Pons (tissue), 1 donor: ENCODE data around the gene INPP4B.
A peak's percentile ranks its signal among the peaks of the same experiment; 100 is the strongest.
"Not testable (repeated sequence)": the region's sequence is repeated elsewhere in the genome, so short reads cannot be mapped to it uniquely, and the experiment has no call there.

Source experiments
- DNase-seq: peaks from one replicate; pipeline ENCODE4 v3.0.0-alpha.2; 2016; ENCODE audit warnings: low spot score

Gene INPP4B

DNA sequence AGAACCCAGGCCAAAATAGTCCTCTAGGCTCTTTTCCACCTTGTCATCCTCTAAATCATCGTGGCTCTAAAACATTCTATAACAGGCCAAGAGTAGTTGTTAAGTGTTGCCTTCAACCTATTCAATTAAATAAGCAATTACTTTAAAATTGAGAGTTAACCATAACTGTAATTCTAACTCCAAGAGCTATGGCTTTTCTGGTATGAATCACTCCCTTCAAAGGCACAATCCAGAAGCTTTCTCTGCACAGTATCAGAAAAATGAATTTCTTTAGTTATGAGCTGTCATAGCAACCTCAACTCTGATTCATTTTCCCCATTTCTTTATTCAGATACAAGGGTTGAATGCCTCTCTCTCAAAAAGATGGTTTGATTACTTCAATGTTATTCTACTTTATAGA lies 21.7 kb downstream of the INPP4B start:
- no peak for DNase-seq

DNA sequence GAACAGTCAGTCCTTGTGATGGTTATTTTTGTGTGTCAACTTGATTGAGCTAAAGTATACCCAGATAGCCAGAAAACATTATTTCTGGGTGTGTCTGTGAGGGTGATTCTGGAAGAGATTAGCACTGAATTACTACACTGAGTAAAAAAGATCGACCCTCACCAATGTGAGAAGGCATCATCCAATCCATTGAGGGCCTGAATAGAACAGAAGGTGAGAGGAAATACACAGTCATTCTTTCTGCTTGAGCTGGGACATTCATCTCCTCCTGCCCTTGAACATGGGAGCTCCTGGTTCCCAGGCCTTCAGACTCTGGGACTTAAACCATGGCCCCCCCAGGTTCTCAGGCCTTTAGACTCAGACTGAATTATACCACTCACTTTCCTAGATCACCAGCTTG lies 22.3 kb downstream of the INPP4B start:
- DNase-seq, result no peak

DNA sequence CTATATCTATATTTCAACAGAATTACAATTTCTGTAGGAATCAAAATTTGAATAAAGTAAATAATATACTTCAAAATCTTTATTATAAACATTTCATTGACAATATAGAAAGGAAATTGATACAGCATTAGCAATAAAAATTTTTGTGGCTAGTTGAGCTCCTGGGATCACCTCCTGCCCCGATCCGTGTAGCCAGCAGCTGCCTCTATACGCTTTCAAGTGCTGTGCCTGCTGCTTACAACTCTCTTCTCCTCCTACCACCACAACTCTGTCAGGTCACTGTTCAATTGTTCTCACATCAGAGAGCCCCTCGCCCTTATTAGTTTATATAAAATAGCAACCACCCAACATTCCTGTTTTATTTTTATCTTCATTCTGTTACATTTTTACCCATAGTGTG lies 27.6 kb downstream of the INPP4B start:
- no peak for DNase-seq

DNA sequence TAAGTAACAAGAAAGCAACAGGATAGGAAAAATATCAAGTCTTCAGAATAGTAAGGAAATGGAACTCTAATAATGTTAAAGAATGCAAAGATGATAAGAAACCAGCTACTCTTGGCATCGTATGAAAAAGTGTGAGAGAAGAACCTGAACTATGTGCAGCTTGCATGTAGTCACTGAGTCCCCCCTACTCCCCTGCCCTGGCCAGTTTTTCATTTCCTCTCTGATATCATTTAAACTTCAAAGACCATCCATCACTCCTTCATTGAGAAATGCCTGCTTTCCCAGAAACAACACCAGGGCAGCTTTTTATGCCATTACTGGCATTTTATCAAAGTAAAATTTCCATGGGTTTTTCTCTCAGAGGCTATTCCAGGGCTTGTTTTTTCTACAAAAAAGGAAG lies 28.1 kb downstream of the INPP4B start:
- no peak for DNase-seq

DNA sequence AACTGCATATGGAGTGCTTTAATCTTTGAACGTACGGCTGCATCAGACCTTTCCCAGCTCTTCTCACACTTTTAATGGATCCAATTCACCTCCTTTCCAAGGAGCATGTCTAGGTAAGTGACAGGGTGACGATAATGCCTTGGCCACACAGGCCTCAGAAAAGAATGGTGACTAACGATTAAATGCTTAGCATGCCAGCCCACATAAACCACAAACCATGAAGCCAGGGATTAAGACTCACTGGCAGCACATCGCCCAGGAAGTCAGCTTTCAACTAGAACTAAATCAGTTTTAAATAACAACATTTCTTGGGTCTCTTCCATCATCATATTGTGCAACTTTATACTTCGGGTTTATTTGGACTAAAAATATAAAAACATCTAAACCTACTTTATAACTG lies 28.7 kb downstream of the INPP4B start:
- DNase-seq, result no peak

DNA sequence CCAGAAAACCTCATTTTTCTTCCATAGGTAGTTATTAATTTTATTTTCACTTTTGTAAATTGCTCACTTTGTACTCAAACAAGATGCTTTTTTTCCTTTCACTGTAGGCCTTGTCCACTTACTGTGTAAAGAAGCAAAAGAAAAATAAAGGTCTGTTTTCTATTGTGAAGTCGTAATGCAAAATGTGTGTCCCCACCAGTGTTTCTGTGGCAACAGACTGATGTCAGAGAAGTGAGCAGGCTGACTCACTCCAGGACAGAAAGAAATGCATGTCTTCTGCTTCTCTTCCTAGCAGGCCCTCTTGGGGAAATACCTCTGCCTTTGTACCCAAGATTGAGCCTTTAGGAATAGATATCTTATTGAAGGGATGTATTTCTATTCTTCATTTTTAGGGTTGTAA lies 30.3 kb downstream of the INPP4B start:
- DNase-seq, result no peak

DNA sequence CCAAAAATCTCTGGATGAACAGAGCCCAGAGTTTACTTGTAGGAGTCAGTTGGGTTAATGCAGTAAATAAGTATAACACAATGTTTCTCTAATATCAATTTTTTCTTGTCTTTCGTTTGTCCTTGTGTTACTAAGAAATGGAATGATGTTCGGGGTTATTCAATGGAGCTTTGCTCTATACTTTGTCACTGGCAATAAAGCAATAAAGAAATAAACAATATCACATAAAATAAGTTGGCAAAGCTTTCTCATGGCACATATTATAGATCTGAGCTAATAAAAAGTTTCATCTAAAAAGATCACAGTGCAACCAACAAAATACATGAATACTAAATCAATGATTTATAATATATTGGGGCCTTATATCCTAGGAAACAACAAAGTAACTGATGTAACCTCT lies 32.7 kb downstream of the INPP4B start:
- DNase-seq, result no peak

DNA sequence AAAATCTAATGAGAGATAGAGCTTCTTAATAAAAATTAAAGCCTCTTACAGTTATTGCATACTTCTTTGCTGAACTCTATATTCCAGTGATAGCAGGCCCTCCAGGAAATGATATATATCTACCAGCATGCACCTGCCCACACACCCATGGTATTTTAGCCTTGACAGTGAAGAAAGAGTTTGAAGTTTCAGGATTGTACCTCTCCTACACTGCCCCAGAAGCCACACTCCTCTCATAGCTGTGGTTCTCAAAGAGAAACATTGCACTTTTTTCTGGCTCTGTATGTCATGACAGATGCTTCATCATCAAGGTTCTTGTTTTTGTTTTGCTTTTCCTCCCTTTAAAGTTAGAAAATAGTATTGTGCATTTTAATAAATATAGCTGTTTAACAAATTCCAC lies 34.0 kb downstream of the INPP4B start:
- no peak for DNase-seq

DNA sequence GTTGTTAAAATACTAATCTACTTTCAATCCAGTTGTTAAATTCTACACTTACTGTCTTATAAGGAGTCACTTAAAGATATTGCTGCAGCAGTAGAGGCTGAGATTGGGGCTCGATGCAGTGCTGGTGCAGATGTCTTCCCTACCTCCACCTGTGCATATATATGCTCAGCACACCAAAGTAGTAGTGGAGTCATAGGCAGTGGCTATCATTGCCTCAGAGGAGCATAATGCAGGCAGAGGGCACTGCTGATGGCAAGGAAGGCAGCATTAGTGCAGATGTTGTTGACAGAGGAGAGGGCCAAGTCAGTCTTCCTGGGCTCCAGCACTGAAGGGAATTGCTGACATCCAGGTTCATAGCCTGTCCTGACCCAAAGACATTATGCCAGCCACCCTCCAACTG lies 35.1 kb downstream of the INPP4B start:
- no peak for DNase-seq

DNA sequence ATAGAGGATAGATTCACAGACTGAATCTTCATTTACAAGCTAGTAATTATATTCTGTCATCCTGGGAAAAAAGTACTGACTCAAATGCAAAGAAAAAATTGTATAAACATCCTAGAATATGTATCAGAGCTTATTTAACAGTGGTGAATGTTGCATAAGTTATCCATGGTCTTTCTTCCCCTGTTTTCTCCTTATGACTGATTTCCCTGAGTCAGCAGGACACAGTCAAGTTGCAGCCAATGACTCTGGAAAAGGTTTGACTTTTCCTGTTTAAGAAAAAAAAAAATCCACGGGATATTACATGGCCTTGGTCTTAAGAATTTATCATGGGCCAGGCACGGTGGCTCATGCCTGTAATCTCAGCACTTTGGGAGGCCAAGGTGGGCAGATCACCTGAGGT lies 36.5 kb downstream of the INPP4B start:
- DNase-seq, result no peak

DNA sequence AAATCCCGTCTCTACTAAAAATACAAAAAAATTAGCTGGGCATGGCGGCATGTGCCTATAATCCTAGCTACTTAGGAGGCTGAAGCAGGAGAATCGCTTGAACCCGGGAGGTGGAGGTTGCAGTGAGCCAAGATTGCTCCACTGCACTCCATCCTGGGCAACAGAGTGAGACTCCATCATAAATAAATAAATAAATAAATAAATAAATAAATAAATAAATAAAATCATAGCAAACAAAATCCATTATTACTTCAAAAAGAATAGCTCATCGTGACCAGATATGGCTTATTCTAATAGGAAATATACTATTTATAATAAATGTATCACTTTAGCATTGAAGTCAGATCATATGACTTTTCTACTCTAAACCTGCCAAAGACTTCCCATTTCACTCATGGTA lies 42.2 kb downstream of the INPP4B start:
- DNase-seq, result not testable (repeated sequence)

DNA sequence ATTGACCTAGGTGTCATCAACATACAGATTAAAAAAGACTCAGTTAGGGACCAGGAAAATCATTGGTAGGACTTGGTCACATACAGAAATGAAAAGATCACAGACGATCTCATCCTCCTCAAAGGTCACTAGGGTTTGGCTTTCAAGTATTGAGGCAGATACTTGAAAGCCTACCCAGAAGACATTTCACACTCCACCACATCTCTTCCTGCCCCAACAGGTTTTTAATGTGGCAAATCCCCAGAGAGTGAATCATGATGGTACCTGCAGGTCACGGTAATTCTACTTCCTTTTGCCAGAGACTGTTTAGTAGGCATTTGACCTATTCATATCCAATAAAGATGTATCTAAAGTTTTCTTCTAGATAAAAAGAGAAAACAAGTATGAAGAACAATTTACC lies 44.1 kb downstream of the INPP4B start:
- DNase-seq, result no peak

DNA sequence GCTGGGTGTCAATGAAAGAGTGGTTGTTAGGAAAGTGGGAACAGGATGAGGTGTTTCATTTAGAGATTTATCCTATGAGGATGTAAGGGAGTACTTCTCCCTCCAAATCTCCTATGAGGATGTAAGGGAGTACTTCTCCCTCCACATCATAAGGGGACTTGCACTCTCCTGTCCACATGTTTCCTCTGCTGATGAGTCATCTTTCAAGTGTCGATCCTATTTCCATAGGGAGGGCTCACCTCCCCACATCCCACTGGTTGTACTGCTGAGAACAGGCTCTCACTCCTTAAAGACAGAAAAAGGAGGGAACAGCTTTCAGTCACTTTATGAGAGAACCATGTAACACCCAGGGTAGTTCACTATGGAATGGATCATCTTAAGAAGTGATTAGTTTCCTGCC lies 65.0 kb downstream of the INPP4B start:
- DNase-seq, result no peak

DNA sequence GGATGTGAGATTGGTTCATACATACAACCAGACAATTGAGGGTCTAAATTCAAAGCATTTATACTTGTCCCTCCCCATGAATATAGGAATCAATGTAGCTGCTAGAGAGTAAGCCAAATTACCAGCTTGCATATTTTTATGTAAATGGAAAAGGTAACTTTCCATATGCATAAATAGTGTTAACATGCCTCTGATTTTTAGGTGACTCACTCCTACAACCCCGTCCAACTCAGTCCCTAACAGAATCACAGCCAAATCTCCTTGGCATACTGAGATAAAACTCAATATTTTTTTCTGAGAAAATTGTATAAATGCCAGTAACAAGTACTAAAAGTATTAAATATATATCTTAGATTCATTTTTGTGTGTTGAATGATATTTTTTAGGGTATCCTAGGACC lies 67.2 kb downstream of the INPP4B start:
- no peak for DNase-seq

DNA sequence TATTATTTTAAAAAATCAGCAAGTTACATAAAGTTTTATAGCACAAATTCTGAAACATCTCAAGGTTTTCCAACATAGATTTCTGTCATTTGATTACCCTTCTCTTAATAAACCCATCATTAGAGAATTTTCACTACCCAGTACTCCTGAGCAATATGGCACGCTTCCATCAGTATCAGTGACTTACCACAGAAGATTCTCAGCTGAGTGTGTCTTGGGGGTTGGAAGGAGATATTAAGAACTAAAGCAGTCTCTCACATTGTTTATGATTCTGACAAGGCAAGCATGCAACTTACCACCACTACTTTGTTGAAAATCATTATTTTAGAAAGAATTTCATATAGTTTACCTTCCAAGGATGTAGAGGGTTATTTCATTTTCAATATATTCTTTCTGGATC lies 67.7 kb downstream of the INPP4B start:
- no peak for DNase-seq

DNA sequence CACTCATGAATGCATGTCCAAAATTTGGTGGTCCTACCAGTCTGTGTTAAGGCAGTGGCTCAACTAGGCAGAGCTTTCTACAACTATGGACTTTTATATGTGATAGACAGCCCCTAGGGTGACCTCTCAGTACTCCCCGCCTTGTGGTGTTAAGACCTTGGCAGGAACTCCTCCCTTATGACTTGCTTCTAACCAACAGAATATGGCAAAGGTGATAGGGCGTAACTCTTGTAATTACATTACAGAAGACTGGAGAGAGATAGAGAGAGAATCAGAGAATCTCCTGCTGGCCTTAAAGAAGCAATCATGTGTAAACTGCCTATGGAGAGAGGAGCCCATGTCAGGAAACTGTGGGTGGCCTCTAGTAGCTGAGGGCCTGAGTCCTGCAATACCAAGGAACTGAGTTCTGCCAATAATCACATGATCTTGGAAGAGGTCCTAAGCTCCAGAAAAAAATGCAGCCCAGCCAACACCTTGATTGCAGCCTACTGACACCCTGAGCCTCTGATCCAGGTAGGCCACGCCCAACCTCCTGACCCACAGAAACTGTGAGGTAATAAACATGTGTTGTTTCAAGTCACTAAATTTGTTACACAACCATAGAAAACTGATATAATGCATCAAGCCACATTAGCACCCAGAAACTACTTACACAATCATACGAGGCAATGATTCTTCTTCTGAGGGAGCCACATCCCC lies 68.9 kb downstream of the INPP4B start:
- DNase-seq, result no peak

DNA sequence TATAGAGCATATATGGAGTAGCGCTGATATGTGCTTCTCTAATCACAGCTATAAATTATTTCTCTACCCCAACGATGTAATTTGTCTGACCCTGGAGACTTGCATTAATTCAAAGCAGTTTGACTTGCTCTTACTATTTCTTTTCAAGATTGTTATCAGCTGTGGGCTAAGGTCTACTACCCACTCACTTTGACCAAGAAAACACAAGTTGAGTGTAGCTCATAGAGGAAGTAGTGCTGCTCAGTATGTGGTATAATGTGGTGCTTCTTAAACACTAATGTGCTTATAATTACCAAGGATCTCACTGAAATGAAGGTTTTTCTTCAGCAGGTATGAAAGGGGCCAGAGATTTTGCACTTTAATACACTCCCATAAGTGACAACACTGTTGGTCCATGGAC lies 70.1 kb downstream of the INPP4B start:
- DNase-seq, result no peak

DNA sequence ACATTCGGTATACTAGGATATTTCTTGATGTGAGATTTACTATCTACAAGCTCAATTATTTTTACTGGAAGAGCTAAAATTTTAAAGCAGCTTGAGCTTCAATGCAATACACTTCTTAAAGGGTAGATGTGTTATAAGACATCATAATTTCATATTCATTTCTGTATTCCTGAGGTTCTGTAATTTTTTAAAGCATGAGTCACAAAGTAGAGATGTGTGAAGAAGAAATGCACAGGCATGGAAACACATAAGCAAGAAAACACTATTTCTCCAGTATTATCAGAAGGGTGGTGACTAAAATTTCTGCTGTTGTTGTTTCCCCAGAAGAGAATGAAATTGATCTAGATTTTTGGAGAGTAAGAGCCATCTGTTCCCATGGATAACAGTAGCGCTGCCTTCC lies 72.6 kb downstream of the INPP4B start:
- DNase-seq, result no peak

DNA sequence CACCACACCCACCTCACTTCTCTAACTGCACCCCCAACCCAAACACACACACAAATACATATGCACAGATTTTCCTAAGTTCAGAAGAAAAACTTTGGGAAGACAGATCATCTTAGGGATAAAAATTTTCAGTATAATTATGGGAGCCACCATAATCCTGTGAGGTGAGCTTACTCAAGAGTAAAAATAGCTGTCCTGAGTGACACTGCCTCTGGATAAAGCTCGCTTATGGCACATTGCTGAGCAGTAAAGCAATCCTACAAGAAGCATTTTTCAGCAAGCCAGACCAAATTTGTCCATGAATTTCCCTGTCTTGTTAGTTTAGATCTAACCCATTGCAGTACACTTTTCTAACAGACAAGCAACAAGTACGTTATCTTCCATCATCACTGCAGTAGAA lies 83.8 kb downstream of the INPP4B start:
- DNase-seq, result no peak

DNA sequence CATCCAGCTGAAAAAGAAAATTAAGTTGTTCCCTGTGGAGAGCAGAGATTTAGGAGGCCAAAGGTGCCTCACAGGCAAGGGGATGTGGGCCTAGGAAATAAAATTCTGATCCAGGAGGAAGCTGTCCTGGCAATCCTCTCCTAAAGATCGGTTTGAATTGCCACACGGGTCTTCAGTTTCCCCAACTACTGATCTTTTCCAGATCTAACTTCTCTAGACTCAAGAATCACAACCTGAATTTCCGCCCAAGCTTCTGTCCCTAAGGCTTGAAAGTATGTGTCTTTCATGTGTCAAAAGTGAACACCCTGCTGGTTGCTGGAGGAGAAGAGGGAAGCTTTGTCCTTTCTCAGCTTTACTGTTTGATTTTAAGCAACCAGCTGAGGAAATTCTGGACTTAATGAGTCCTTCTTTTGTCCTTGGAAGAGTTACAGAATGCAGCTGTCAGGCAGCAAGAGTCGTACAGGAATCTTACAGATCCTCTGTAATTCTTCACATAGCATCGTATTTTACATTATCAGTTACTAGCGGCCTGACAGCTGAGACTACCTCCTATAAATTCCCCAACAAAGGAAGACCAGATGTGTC lies 93.8 kb downstream of the INPP4B start:
- DNase-seq, result peak; percentile 12

DNA sequence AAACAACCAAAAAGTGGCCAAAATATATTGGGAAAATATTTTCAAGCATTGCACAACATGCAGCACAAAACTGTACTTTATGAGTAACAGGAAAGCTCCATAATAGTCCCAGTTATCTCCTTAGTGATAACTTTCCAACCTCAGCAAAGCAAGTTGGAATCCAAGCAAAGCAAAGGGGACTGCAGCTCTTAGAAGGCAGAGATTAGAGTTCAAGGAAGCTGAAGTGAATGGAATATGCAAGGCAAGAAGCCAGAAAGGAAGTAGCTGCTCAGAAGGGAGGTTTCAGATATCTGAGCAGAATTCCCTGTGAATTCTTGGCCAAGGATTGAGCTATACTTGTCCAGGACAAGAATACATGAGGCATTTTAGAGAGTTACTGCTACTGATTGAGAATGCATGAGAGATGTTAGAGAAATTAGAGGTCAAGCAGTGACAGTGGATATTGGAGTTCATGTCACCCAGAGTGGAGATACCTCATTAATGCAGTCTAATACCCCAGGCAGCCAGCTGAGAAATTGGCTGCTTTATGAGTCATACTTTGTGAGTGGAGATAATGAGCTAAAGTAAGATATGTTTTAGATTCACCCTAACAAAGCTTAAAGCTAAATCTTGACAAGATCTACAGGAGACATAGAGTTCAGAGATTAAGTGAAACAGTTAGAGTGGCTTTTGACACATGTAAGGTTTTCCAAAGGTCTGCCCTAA lies 102.8 kb downstream of the INPP4B start:
- DNase-seq, result no peak

DNA sequence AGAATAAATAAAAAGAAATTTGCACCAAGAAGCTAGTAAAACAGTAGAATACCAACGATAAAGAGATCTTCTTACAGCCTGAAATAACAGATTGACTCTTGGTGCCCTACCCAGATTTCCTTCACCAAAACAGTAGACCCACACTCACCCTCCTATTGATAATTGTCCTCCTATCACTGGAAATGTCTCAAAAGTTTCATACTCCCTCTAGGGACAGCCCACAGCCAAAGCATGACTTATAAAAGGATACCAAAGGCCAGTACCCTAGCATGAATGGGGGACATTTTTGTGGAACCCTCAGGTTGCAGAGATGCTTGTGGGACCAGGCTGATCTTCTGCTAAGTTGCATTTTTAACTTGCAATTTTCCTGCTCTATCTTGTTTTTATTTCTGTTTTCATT lies 104.1 kb downstream of the INPP4B start:
- DNase-seq, result no peak

DNA sequence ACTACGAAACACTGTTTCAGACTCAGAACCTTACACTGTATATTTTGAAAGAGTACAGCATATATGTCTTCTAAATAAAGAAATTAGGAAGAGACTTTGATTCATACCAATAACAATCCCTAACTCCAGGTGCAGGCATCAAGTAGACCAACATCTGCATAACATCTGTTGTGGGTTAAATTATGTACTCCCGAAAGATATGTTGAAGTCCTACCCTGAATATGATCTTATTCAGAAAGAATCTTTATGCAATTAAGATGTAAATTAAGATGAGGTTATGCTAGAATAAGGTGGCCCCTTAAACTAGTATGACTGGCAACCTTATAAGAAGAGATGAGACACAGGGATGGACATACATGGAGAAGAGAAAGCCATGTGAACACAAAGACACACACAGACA lies 117.9 kb downstream of the INPP4B start:
- no peak for DNase-seq

DNA sequence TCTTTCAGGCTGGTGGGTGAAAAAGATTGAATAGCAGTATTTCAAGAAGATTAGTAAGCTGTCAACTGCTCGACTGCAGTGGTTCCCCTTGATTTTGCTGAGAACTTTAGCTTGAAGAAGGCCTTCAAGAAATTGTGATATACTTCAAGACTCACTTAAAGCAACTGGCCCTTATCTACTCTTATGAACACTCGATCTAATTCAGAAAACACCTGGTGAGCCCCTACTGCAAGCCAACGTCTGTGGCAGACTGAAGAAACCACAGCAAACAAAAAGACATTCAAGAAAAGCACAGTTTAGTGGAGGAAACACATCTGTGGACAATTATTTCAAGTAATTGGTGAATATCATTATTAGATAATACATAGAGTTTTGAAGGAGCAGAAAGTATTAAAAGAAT lies 119.0 kb downstream of the INPP4B start:
- DNase-seq, result no peak
